ENCODE results near the gene GRHL3. TPM values are rescaled to one million over a fixed set of nuclear protein-coding genes. Genes with fewer than 3 reads are reported as not detected.

Gene GRHL3
- polyA plus RNA-seq, 2 donors: 59.0 to 115 TPM

DNA sequence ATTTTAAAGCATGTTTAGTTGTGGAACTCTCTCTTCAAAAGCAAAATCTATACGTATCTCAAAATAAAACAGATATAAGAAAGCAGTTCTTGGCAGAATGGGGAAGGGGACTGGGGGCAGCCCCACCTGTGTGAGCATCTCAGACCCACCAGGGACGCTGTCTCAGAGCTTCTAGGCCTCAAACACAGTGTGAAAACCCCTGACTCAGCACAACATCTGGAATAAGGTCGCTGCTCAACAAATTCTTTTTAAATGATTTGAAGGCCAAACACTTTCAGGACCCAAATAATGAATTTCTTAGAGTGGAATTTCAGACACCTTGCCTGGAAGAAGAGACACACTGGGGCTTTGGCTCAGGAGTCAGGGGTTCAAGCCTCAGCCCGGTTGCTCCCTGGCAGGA is 27.1 kb upstream of the GRHL3 start:
- 78 to 88% methylated on average over 4 of the region's 4 CpGs for WGBS, 2 donors
- Histone ChIP-seq H3K9me3 (ENCODE audit: control insufficient read depth in 2 of 2, insufficient read depth in 1 of 2, low read depth in 1 of 2, low read length in 1 of 2) (no peaks in the 10 kb centered on the region), H3K36me3 (ENCODE audit: control insufficient read depth in 2 of 2, insufficient read depth in 2 of 2, low read length in 1 of 2) (no peaks in the 10 kb centered on the region), H3K4me1 (ENCODE audit: control insufficient read depth in 2 of 2, insufficient read depth in 2 of 2, low read length in 1 of 2) (peaks cover 3 to 24% of the 10 kb centered on the region in 2 donors), H3K27ac (ENCODE audit: low read depth in 2 of 2, low read length in 1 of 2) (no peak overlapping the region), H3K27me3 (ENCODE audit: control insufficient read depth in 1 of 2, insufficient read depth in 2 of 2, low read length in 2 of 2) (no peaks in the 10 kb centered on the region), H3K4me3 (ENCODE audit: low read depth in 1 of 2, low read length in 2 of 2) (no peak overlapping the region)

DNA sequence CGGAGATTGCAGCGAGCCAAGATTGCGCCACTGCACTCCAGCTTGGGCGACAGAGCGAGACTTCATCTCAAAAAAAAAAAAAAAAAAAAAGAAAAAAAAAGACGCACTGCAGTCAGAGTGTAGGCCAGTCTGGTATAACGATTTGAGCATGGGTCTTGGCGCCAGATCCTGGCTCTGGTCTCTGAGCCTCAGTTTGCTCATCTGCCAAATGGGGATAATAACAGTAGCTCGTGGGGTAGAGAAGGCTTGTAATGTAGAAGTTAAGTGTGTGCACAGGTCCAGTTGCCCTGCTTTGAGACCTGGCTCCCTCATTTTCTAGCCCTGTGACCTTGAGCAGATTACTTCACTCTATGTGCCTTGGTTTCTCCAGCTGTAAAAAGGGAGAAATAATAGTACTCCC is 26.3 kb upstream of the GRHL3 start:
- H3K4me3 ChIP-seq (ENCODE audit: low read depth in 1 of 2, low read length in 2 of 2): no peak overlapping the region
- H3K9me3 ChIP-seq (ENCODE audit: control insufficient read depth in 2 of 2, insufficient read depth in 1 of 2, low read depth in 1 of 2, low read length in 1 of 2): no peaks in the 10 kb centered on the region
- peak overlapping the region; percentile 8 to 98 for H3K27ac ChIP-seq (ENCODE audit: low read depth in 2 of 2, low read length in 1 of 2)
- no peaks in the 10 kb centered on the region for H3K36me3 ChIP-seq (ENCODE audit: control insufficient read depth in 2 of 2, insufficient read depth in 2 of 2, low read length in 1 of 2)
- WGBS, 2 donors: 78 to 87% methylated on average over 9 of the region's 9 CpGs
- H3K4me1 ChIP-seq (ENCODE audit: control insufficient read depth in 2 of 2, insufficient read depth in 2 of 2, low read length in 1 of 2): peaks cover 3 to 28% of the 10 kb centered on the region in 2 donors
- no peaks in the 10 kb centered on the region for H3K27me3 ChIP-seq (ENCODE audit: control insufficient read depth in 1 of 2, insufficient read depth in 2 of 2, low read length in 2 of 2)

DNA sequence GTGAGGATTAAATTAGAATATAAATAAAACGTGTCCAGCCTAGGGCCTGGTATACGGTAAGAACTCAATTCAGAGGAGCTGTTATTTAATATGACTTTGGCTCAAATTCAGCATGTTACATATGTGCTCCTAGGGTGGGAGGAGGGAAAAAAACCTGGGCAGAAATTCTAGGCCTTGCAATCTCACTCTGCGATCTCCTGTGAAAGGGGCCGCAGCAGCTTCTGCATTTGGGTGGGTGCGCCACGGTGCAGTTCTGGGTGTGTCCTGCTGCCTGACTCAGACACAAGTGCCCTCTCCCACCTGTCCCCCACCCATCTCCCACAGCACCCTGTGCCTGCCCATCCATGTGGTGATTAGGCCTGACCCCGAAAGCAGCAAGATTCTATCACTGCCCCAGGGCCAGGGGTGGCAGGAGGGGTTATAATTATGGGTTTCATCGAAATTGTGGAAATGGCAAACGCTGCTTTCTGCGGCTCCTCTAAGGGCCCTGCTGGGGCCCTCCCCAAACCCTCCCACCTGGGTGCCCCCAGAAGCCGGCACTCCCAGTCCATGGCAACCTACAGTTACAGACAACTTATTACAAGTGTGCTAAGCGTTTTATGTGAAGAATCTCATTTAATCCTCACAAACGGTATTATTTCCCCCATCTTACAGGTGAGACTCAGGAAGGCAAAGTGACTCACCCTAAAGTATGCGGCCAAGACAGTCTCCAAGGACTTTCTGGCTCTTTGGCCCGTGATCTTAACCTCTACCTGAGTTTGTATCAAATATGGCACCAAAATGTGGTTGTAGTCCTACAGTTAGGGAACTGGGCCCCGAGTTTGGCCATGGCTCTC is 25.5 kb upstream of the GRHL3 start:
- H3K27ac ChIP-seq (ENCODE audit: low read depth in 2 of 2, low read length in 1 of 2): peak overlapping the region; percentile 98 to 100
- peaks cover 3 to 28% of the 10 kb centered on the region in 2 donors for H3K4me1 ChIP-seq (ENCODE audit: control insufficient read depth in 2 of 2, insufficient read depth in 2 of 2, low read length in 1 of 2)
- no peaks in the 10 kb centered on the region for H3K9me3 ChIP-seq (ENCODE audit: control insufficient read depth in 2 of 2, insufficient read depth in 1 of 2, low read depth in 1 of 2, low read length in 1 of 2)
- no peaks in the 10 kb centered on the region for H3K36me3 ChIP-seq (ENCODE audit: control insufficient read depth in 2 of 2, insufficient read depth in 2 of 2, low read length in 1 of 2)
- H3K27me3 ChIP-seq (ENCODE audit: control insufficient read depth in 1 of 2, insufficient read depth in 2 of 2, low read length in 2 of 2): no peaks in the 10 kb centered on the region
- 62 to 70% methylated on average over 16 of the region's 16 CpGs for WGBS, 2 donors
- no peak overlapping the region for H3K4me3 ChIP-seq (ENCODE audit: low read depth in 1 of 2, low read length in 2 of 2)

DNA sequence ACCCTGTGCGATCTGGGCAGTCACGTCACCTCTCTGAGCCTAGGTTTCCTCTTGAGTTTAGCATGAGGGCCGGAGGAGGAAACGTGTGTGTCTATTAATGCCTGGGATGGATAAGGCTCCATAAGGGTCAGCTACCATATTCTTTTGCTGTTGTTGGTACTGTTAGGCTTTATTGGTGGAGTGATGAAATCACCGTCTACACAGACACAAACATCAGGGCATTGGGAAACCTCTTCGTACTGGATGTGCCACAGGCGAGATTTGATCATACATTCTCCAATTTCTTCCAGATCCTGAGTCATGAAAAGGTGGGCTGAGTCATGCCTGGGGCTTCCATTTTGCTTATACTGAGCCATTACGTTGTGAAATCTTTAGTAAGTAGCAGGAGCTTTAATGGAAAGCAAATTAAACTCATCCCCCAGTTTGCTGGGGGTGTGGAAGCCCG is 24.9 kb upstream of the GRHL3 start:
- Histone ChIP-seq H3K27ac (ENCODE audit: low read depth in 2 of 2, low read length in 1 of 2) (peak overlapping the region; percentile 98 to 100), H3K4me3 (ENCODE audit: low read depth in 1 of 2, low read length in 2 of 2) (no peak overlapping the region), H3K9me3 (ENCODE audit: control insufficient read depth in 2 of 2, insufficient read depth in 1 of 2, low read depth in 1 of 2, low read length in 1 of 2) (no peaks in the 10 kb centered on the region), H3K4me1 (ENCODE audit: control insufficient read depth in 2 of 2, insufficient read depth in 2 of 2, low read length in 1 of 2) (peaks cover 0 to 24% of the 10 kb centered on the region in 2 donors), H3K27me3 (ENCODE audit: control insufficient read depth in 1 of 2, insufficient read depth in 2 of 2, low read length in 2 of 2) (no peaks in the 10 kb centered on the region), H3K36me3 (ENCODE audit: control insufficient read depth in 2 of 2, insufficient read depth in 2 of 2, low read length in 1 of 2) (no peaks in the 10 kb centered on the region)
- 47 to 62% methylated on average over 9 of the region's 9 CpGs for WGBS, 2 donors

DNA sequence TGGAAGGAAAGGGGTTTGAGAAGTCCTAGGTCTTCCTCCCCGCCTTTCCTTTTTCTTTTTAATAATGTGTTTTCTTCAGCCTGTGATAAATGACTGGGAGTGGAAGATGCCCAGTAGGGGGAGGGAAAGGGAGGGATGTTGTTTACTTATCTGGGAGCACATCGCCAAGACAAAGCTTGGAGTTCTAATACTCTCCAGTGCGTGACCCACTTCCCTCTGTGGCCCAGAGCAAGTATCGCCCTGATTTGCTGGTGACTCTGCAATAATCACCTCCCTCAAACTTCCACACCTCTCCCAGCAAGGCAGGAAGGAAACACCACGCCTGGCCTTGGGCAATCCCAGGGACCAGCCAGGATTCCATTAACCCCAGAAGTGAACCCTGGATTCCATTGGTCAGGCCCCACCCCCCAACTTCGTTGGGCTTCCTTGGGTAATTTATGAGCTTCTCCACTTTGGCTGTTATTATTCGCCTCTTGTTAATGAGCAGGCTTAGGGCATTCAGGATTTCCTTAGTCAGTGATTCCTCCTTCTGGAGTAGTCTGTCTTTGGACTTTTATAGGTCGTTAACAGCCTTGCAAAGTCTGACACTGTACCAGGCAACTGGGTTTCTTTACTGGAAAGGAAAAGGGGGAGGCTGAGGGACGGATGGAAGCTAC is 24.3 kb upstream of the GRHL3 start:
- peaks cover 0 to 23% of the 10 kb centered on the region in 2 donors for H3K4me1 ChIP-seq (ENCODE audit: control insufficient read depth in 2 of 2, insufficient read depth in 2 of 2, low read length in 1 of 2)
- no peaks in the 10 kb centered on the region for H3K36me3 ChIP-seq (ENCODE audit: control insufficient read depth in 2 of 2, insufficient read depth in 2 of 2, low read length in 1 of 2)
- no peaks in the 10 kb centered on the region for H3K9me3 ChIP-seq (ENCODE audit: control insufficient read depth in 2 of 2, insufficient read depth in 1 of 2, low read depth in 1 of 2, low read length in 1 of 2)
- H3K4me3 ChIP-seq (ENCODE audit: low read depth in 1 of 2, low read length in 2 of 2): no peak overlapping the region
- WGBS, 2 donors: 24 to 25% methylated on average over 9 of the region's 9 CpGs
- H3K27me3 ChIP-seq (ENCODE audit: control insufficient read depth in 1 of 2, insufficient read depth in 2 of 2, low read length in 2 of 2): no peaks in the 10 kb centered on the region
- peak overlapping the region; percentile 97 to 98 for H3K27ac ChIP-seq (ENCODE audit: low read depth in 2 of 2, low read length in 1 of 2)

DNA sequence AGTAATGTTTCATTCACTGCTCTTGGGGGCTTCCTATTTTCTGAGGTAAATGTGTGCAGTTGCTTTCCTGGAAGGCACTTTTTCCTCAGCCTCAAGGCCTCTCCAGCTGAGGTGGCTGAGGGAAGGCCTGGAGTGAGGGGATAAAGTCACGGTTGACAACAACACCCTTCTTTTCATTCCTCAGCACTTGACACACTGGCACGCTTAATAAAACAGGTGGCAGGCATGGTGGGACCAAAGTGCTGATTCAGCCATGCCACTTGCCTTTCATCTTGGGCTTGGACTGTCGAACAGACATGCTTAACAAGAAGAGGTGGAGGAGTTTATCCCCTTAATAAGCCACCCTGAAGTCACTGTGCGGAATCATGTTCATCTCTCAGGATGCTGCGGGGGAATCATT is 23.6 kb upstream of the GRHL3 start:
- no peaks in the 10 kb centered on the region for H3K36me3 ChIP-seq (ENCODE audit: control insufficient read depth in 2 of 2, insufficient read depth in 2 of 2, low read length in 1 of 2)
- H3K4me1 ChIP-seq (ENCODE audit: control insufficient read depth in 2 of 2, insufficient read depth in 2 of 2, low read length in 1 of 2): peaks cover 0 to 23% of the 10 kb centered on the region in 2 donors
- peak overlapping the region; percentile 97 to 98 for H3K27ac ChIP-seq (ENCODE audit: low read depth in 2 of 2, low read length in 1 of 2)
- WGBS, 2 donors: 76 to 78% methylated on average over 5 of the region's 5 CpGs
- H3K4me3 ChIP-seq (ENCODE audit: low read depth in 1 of 2, low read length in 2 of 2): no peak overlapping the region
- no peaks in the 10 kb centered on the region for H3K9me3 ChIP-seq (ENCODE audit: control insufficient read depth in 2 of 2, insufficient read depth in 1 of 2, low read depth in 1 of 2, low read length in 1 of 2)
- H3K27me3 ChIP-seq (ENCODE audit: control insufficient read depth in 1 of 2, insufficient read depth in 2 of 2, low read length in 2 of 2): no peaks in the 10 kb centered on the region

DNA sequence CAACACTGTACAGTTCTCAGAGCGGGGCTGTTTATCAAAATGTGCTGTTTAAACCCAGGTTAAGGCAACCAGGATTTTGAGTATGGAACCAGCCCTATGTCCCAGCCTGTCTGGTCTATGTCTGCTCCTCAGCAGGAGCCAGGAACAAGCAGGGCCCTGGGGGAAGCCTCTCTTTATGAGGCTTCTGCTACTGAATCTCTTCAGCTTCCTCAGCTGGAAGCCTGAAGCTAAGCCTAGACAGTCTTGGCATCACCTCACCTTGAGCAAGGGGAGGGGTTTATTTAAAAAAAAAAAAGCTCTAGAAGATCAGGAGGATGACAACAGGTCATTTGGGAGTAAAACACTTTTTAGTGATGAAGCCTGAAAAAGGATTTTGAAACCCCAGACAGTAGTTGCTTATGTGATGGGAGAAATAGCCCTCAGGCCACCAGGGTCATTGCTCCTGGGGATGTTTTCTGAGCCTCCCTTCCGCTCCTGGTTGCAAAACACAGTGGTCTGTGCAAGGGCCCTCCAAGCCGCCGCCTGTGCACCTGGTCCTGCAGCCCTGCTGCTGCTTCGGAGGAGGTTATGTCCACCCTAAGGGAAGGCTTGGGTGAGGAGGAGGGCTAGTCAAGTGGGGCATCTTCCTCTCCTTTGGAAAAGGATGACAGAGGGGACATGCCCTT is 21.8 kb upstream of the GRHL3 start:
- Histone ChIP-seq H3K4me3 (ENCODE audit: low read depth in 1 of 2, low read length in 2 of 2) (no peak overlapping the region), H3K27me3 (ENCODE audit: control insufficient read depth in 1 of 2, insufficient read depth in 2 of 2, low read length in 2 of 2) (no peaks in the 10 kb centered on the region), H3K27ac (ENCODE audit: low read depth in 2 of 2, low read length in 1 of 2) (peak overlapping the region; percentile 23 to 71), H3K36me3 (ENCODE audit: control insufficient read depth in 2 of 2, insufficient read depth in 2 of 2, low read length in 1 of 2) (no peaks in the 10 kb centered on the region), H3K4me1 (ENCODE audit: control insufficient read depth in 2 of 2, insufficient read depth in 2 of 2, low read length in 1 of 2) (peaks cover 0 to 22% of the 10 kb centered on the region in 2 donors), H3K9me3 (ENCODE audit: control insufficient read depth in 2 of 2, insufficient read depth in 1 of 2, low read depth in 1 of 2, low read length in 1 of 2) (no peaks in the 10 kb centered on the region)
- 81% methylated on average over 5 of the region's 5 CpGs for WGBS, 2 donors

DNA sequence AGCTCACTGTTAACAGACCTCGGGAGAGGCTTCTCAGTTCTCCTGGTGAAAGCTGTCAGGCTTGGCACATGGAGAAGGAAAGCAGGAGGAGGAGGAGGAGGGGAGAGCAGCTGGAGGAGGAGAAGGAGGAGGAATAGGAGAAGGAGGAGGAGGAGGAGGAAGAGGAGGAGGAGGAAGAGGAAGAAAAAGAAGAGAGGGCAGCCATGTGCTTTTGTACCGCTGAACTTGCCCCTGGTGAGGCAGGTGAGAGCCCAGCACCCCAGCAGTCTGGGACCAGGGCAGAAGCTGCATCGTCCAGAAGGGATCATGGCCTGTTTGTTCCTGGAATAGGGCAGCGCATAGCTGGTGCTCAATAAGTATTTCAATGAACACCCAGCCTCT is 21.3 kb upstream of the GRHL3 start:
- no peak overlapping the region for H3K27ac ChIP-seq (ENCODE audit: low read depth in 2 of 2, low read length in 1 of 2)
- H3K4me3 ChIP-seq (ENCODE audit: low read depth in 1 of 2, low read length in 2 of 2): no peak overlapping the region
- no peaks in the 10 kb centered on the region for H3K36me3 ChIP-seq (ENCODE audit: control insufficient read depth in 2 of 2, insufficient read depth in 2 of 2, low read length in 1 of 2)
- H3K9me3 ChIP-seq (ENCODE audit: control insufficient read depth in 2 of 2, insufficient read depth in 1 of 2, low read depth in 1 of 2, low read length in 1 of 2): no peaks in the 10 kb centered on the region
- H3K27me3 ChIP-seq (ENCODE audit: control insufficient read depth in 1 of 2, insufficient read depth in 2 of 2, low read length in 2 of 2): no peaks in the 10 kb centered on the region
- H3K4me1 ChIP-seq (ENCODE audit: control insufficient read depth in 2 of 2, insufficient read depth in 2 of 2, low read length in 1 of 2): peaks cover 0 to 22% of the 10 kb centered on the region in 2 donors
- 74 to 81% methylated on average over 4 of the region's 4 CpGs for WGBS, 2 donors

DNA sequence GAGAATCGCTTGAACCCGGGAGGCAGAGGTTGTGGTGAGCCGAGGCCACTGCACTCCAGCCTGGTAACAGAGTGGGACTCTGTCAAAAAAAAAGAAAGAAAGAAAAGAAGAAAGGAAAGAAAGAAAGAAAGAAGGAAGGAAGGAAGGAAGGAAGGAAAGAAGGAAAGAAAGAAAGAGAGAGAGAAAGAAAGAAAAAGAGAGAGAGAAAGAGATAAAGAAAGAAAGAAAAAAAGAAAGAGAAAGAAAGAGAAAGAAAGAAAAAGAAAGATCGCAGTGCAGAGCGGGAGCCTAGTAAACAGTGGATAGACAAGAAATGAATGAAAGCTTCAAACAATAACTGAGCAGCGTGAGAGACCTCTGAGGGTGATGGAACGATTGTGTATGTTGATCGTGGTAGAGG is 20.6 kb upstream of the GRHL3 start:
- peaks cover 0 to 19% of the 10 kb centered on the region in 2 donors for H3K4me1 ChIP-seq (ENCODE audit: control insufficient read depth in 2 of 2, insufficient read depth in 2 of 2, low read length in 1 of 2)
- 91% methylated on average over 8 of the region's 8 CpGs for WGBS, 2 donors
- H3K27ac ChIP-seq (ENCODE audit: low read depth in 2 of 2, low read length in 1 of 2): no peak overlapping the region

More for the DNA sequence above, 20.6 kb upstream of the GRHL3 start:
- Histone ChIP-seq H3K4me3 (ENCODE audit: low read depth in 1 of 2, low read length in 2 of 2) (no peak overlapping the region), H3K9me3 (ENCODE audit: control insufficient read depth in 2 of 2, insufficient read depth in 1 of 2, low read depth in 1 of 2, low read length in 1 of 2) (no peaks in the 10 kb centered on the region), H3K27me3 (ENCODE audit: control insufficient read depth in 1 of 2, insufficient read depth in 2 of 2, low read length in 2 of 2) (no peaks in the 10 kb centered on the region), H3K36me3 (ENCODE audit: control insufficient read depth in 2 of 2, insufficient read depth in 2 of 2, low read length in 1 of 2) (no peaks in the 10 kb centered on the region)
